CD4-positive, alpha-beta T cell (primary cell): ENCODE data around the gene SDK1. TPM values are rescaled to one million over a fixed set of nuclear protein-coding genes. Genes with fewer than 3 reads are reported as not detected.
A peak's percentile ranks its signal among the peaks of the same experiment; 100 is the strongest.

Experiments used
- ATAC-seq: fragments of 200-7000 bp; cut with Tn5 transposase; one replicate; pipeline ENCODE4 v1.10.0; 2022; ENCODE audit warnings: mild to moderate bottlenecking; ENCODE audit not compliant: poor library complexity
- CTCF ChIA-PET: fragments of 350-600 bp; sonication (Branson Sonifier 250); formaldehyde crosslinking; loops from one replicate; lab custom pipeline; 2021; ENCODE audit warnings: antibody characterized with exemption, inconsistent platforms; lab: Charles Lee
- POLR2A ChIA-PET: fragments of 350-600 bp; sonication (Branson Sonifier 250); formaldehyde crosslinking; loops from one replicate; lab custom pipeline; 2021; ENCODE audit warnings: antibody characterized with exemption, inconsistent platforms; lab: Charles Lee
- DNase-seq, 14 experiments: peaks; one replicate each; pipeline ENCODE4 v3.0.0-alpha.2; 2013 to 2020; ENCODE audit warnings: mixed read lengths in 2 of 14
- H3K27ac ChIP-seq, 2 donors: one replicate each; pipeline versions ENCODE4 v1.5.1 to v1.7.0; 2013; ENCODE audit warnings: low read length in 2 of 2, low read depth in 1 of 2, mild to moderate bottlenecking in 1 of 2
- H3K27me3 ChIP-seq, 2 experiments: 1 replicate in 1 of 2; 2 replicates in 1 of 2; pipeline versions ENCODE4 v1.6.1 to v1.7.0; 2013; ENCODE audit warnings: low read length in 2 of 2, control low read depth in 1 of 2, mild to moderate bottlenecking in 1 of 2, moderate library complexity in 1 of 2; ENCODE audit not compliant: insufficient read depth in 2 of 2, control insufficient read depth in 1 of 2
- H3K36me3 ChIP-seq: one replicate; pipeline ENCODE4 v1.6.1; 2013; ENCODE audit warnings: low read length, control low read depth; ENCODE audit not compliant: insufficient read depth
- H3K4me1 ChIP-seq: one replicate; pipeline ENCODE4 v1.6.1; 2013; ENCODE audit warnings: low read length, control low read depth; ENCODE audit not compliant: insufficient read depth
- H3K4me3 ChIP-seq: one replicate; pipeline ENCODE4 v1.5.1; 2013; ENCODE audit warnings: mild to moderate bottlenecking, low read length, moderate library complexity
- H3K9me3 ChIP-seq, 2 experiments: 1 replicate in 1 of 2; 2 replicates in 1 of 2; pipeline versions ENCODE4 v1.6.1 to v1.7.0; 2013; ENCODE audit warnings: low read length in 2 of 2, mild to moderate bottlenecking in 2 of 2, control low read depth in 1 of 2, moderate library complexity in 1 of 2; ENCODE audit not compliant: control insufficient read depth in 1 of 2, insufficient read depth in 1 of 2
- H3K27ac Mint-ChIP-seq: one replicate; pipeline ENCODE4 v1.8.0; 2020; ENCODE audit warnings: mixed read lengths
- H3K27me3 Mint-ChIP-seq: one replicate; pipeline ENCODE4 v1.8.0; 2021; ENCODE audit warnings: mixed read lengths
- H3K36me3 Mint-ChIP-seq: one replicate; pipeline ENCODE4 v1.8.0; 2021; ENCODE audit warnings: low read depth, mixed read lengths
- H3K4me1 Mint-ChIP-seq: one replicate; pipeline ENCODE4 v1.8.0; 2021; ENCODE audit warnings: low read depth, mixed read lengths
- H3K4me3 Mint-ChIP-seq: one replicate; pipeline ENCODE4 v1.8.0; 2020; ENCODE audit warnings: mild to moderate bottlenecking, mixed read lengths
- H3K9me3 Mint-ChIP-seq: one replicate; pipeline ENCODE4 v1.8.0; 2020; ENCODE audit warnings: mixed read lengths
- CTCF ChIP-seq: fragments of 200-600 bp; IDR thresholded peaks from one replicate; pipeline ENCODE4 v1.8.0; 2022; ENCODE audit warnings: antibody characterized with exemption, mild to moderate bottlenecking
- intact Hi-C, 2 experiments: fragments of 100-400 bp; cut with DNase I in 1 of 2; cut with micrococcal nuclease in 1 of 2; formaldehyde crosslinking; loops; one replicate each; pipeline versions ENCODE4 v1.15.1 to v1.9.0; 2023 to 2025; cut with DNase I, micrococcal nuclease
- total RNA-seq, 174 experiments: library from RNA in 2 of 174; stranded (reverse) in 2 of 174; gene quantifications; one replicate each; pipeline ENCODE4 v1.2.3 and lab custom pipeline; 2021 to 2026

SDK1 gene
- total RNA-seq, 2 experiments from 2014 or later = 1.1 to 1.3 TPM

DNA sequence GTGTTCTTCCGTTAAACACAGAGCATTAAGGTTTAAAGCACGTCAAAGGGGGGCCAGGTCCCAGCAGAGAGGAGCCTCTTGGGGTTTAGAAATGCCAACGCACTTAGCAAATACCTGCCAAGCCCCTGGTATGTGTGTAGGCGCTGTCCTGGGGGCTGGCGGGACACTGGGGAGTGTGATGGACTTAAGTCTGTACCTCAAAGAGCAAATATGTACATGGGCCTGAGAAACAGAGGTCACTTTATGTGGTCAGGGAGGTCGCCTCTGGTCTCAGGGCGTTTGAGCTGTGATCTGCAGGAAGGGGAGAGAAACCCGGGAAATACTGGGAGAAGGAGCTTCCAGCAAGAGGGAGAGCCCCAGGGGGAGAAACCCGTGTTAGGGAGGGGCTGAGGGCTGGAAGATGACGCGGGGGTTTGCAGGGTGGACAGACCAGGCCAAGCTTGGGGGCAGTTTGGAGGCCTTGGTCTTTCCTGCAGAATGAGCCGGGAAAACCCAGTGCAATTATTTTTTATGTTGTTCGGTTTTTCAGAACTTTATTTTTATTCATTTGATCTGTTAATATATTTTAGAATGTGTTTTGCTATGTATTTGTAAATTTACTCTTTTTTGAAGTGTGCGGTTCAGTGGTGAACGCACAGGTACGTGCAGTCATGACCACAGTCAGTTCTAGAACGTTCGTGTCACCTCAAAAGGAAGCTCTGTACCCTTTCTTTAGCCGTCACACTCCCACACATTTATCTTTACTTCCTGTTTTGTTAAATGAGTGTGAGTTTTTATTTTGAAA, 939.7 kb downstream of the SDK1 start:
- H3K4me1 Mint-ChIP-seq = peaks cover 15% of the 10 kb centered on the region
- intact Hi-C loops = no loop called here
- no peak overlapping the region for H3K4me3 Mint-ChIP-seq
- no peaks in the 10 kb centered on the region for H3K27me3 ChIP-seq
- no peaks in the 10 kb centered on the region for H3K9me3 Mint-ChIP-seq
- H3K4me3 ChIP-seq = no peak overlapping the region
- POLR2A ChIA-PET = no interaction called here
- no peak overlapping the region for H3K27ac Mint-ChIP-seq
- H3K4me1 ChIP-seq = no peaks in the 10 kb centered on the region
- H3K27me3 Mint-ChIP-seq = no peaks in the 10 kb centered on the region
- peaks cover 0 to 33% of the 10 kb centered on the region in 2 experiments for H3K9me3 ChIP-seq
- no peak for TF ChIP-seq CTCF
- H3K36me3 Mint-ChIP-seq = no peaks in the 10 kb centered on the region
- no peaks in the 10 kb centered on the region for H3K36me3 ChIP-seq
- H3K27ac ChIP-seq = no peak overlapping the region
- ATAC-seq (peak; percentile 29), DNase-seq (no peak)
- CTCF ChIA-PET = no interaction called here

DNA sequence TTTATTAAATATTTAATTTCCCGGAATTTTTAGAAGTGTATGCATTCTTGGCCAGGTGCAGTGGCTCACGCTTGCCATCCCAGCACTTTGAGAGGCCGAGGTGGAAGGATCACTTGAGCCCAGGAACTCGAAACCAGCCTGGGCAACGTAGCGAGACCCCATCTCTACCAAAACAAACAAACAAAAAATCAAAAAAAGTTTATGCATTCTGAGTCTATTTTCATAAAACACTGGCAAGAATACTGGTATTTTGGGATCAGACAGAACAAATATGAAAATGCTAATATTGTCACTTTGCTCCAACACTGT, 940.2 kb downstream of the SDK1 start:
- ChIA-PET POLR2A (no interaction called here), CTCF (no interaction called here)
- Histone ChIP-seq H3K27me3 (no peaks in the 10 kb centered on the region), H3K36me3 (no peaks in the 10 kb centered on the region), H3K4me1 (no peaks in the 10 kb centered on the region), H3K9me3 (peaks cover 0 to 38% of the 10 kb centered on the region in 2 experiments), H3K4me3 (no peak overlapping the region), H3K27ac (no peak overlapping the region)
- ATAC-seq = no peak
- H3K36me3 Mint-ChIP-seq = no peaks in the 10 kb centered on the region
- no peak overlapping the region for H3K27ac Mint-ChIP-seq
- intact Hi-C loops = no loop called here
- no peak for DNase-seq
- peaks cover 15% of the 10 kb centered on the region for H3K4me1 Mint-ChIP-seq
- H3K27me3 Mint-ChIP-seq = no peaks in the 10 kb centered on the region
- H3K9me3 Mint-ChIP-seq = no peaks in the 10 kb centered on the region
- no peak overlapping the region for H3K4me3 Mint-ChIP-seq
- no peak for TF ChIP-seq CTCF

- no peaks in the 10 kb centered on the region for H3K36me3 ChIP-seq
- no peak overlapping the region for H3K4me3 Mint-ChIP-seq
- H3K27me3 Mint-ChIP-seq = no peaks in the 10 kb centered on the region
- TF ChIP-seq CTCF = no peak
- DNase-seq (no peak), ATAC-seq (no peak)
- POLR2A ChIA-PET = no interaction called here
- H3K9me3 ChIP-seq = peaks cover 0 to 43% of the 10 kb centered on the region in 2 experiments
- H3K4me1 Mint-ChIP-seq = peaks cover 15% of the 10 kb centered on the region
- intact Hi-C loops = no loop called here
- no peak overlapping the region for H3K27ac Mint-ChIP-seq
- H3K36me3 Mint-ChIP-seq = no peaks in the 10 kb centered on the region
- H3K4me1 ChIP-seq = no peaks in the 10 kb centered on the region
- H3K9me3 Mint-ChIP-seq = no peaks in the 10 kb centered on the region
- CTCF ChIA-PET = no interaction called here
- no peak overlapping the region for H3K4me3 ChIP-seq
- H3K27me3 ChIP-seq = no peaks in the 10 kb centered on the region
- no peak overlapping the region for H3K27ac ChIP-seq
Measured at GRCh38 chr7:4241791-4242190, 940.7 kb downstream of the SDK1 start.
